K562 (cell line): Measurements from ENCODE around the gene RPS6KA4. TPM values are rescaled to one million over a fixed set of nuclear protein-coding genes. Genes with fewer than 3 reads are reported as not detected.

Experiments used
- ATAC-seq: fragments of 200-7000 bp; cut with Tn5 transposase; 3 replicates; pipeline ENCODE4 v1.9.1; 2020; ENCODE audit warnings: moderate library complexity
- BruUV-seq: library from RNA; stranded (reverse); fragments of 400-500 nt; replicated peaks from 2 replicates; lab custom pipeline; 2021; lab: Mats Ljungman, UMichigan
- CTCF ChIA-PET: fragments of 300-600 bp; formaldehyde crosslinking; extraction: SDS; loops from one replicate; lab custom pipeline; 2021; ENCODE audit warnings: low intra/inter-chr PET ratio; lab: Yijun Ruan, JAX
- POLR2A ChIA-PET: fragments of 300-600, 350-650 bp; sonication (Branson Sonifier 250); formaldehyde crosslinking; extraction: SDS; loops from one replicate; lab custom pipeline; 2021; ENCODE audit warnings: antibody characterized with exemption, inconsistent platforms; lab: Yijun Ruan, JAX
- DNase-seq, 4 experiments: peaks; one replicate each; pipeline versions ENCODE4 v3.0.0 to v3.0.0-alpha.2; 2011 to 2018; ENCODE audit warnings: low spot score in 3 of 4, mixed read lengths in 3 of 4; ENCODE audit errors: extremely low read depth in 1 of 4
- FAIRE-seq: peaks from 2 replicates; lab custom pipeline; 2011; peaks lifted over from hg19 to GRCh38; lab: Jason Lieb, UNC
- H2AFZ ChIP-seq: 2 replicates; pipeline ENCODE4 v1.6.0; 2011; ENCODE audit warnings: low read depth, low read length, control low read depth, inconsistent platforms
- H3K27ac ChIP-seq: fragments of 200-600 bp; 3 replicates; pipeline ENCODE4 v1.8.0; 2011; ENCODE audit warnings: low read depth, mild to moderate bottlenecking, control low read depth, inconsistent platforms, low read length, moderate library complexity, mixed read lengths; ENCODE audit errors: extremely low read depth
- H3K27me3 ChIP-seq, 2 experiments: fragments of 300-600 bp in 1 of 2; 2 replicates in 1 of 2; 3 replicates in 1 of 2; pipeline versions ENCODE4 v1.6.0 to v1.8.0; 2011; ENCODE audit warnings: inconsistent platforms in 2 of 2, low read length in 2 of 2, mild to moderate bottlenecking in 1 of 2, mixed read lengths in 1 of 2, moderate library complexity in 1 of 2; ENCODE audit not compliant: control insufficient read depth in 2 of 2, insufficient read depth in 2 of 2
- H3K36me3 ChIP-seq: fragments of 300-600 bp; 3 replicates; pipeline ENCODE4 v1.8.0; 2011; ENCODE audit warnings: mild to moderate bottlenecking, low read length, inconsistent platforms; ENCODE audit not compliant: control insufficient read depth, insufficient read depth
- H3K4me1 ChIP-seq, 2 experiments: fragments of 200-600 bp in 1 of 2; replicated peaks in 1 of 2; 2 replicates in 1 of 2; 3 replicates in 1 of 2; pipeline versions ENCODE4 v1.5.1 to v1.8.0; 2011; ENCODE audit warnings: inconsistent platforms in 2 of 2, low read length in 2 of 2, mild to moderate bottlenecking in 1 of 2, mixed read lengths in 1 of 2, moderate library complexity in 1 of 2; ENCODE audit not compliant: control insufficient read depth in 2 of 2, insufficient read depth in 2 of 2
- H3K4me2 ChIP-seq: 2 replicates; pipeline ENCODE4 v1.6.1; 2011; ENCODE audit warnings: low read length, control low read depth, inconsistent platforms, mixed read lengths; ENCODE audit not compliant: insufficient read depth
- H3K4me3 ChIP-seq: fragments of 200-600 bp; sonication (generic), shearing (Covaris generic); 2 replicates; pipeline ENCODE4 v1.5.1; 2016; ENCODE audit warnings: control low read depth, inconsistent platforms
- H3K79me2 ChIP-seq: fragments of 200-600 bp; 3 replicates; pipeline ENCODE4 v1.8.0; 2011; ENCODE audit warnings: low read length, inconsistent platforms; ENCODE audit not compliant: control insufficient read depth, insufficient read depth
- H3K9ac ChIP-seq, 2 experiments: 2 replicates each; pipeline versions ENCODE4 v1.6.0 to v1.6.1; 2011; ENCODE audit warnings: low read depth in 2 of 2, low read length in 2 of 2, control low read depth in 1 of 2, inconsistent platforms in 1 of 2, mild to moderate bottlenecking in 1 of 2, mixed read lengths in 1 of 2; ENCODE audit not compliant: insufficient read depth in 1 of 2
- H3K9me1 ChIP-seq: one replicate; pipeline ENCODE4 v1.6.0; 2011; ENCODE audit warnings: inconsistent platforms, mild to moderate bottlenecking, low read length, moderate library complexity; ENCODE audit not compliant: control insufficient read depth, insufficient read depth
- H3K9me3 ChIP-seq: replicated peaks from 2 replicates; pipeline ENCODE4 v1.5.1; 2011; ENCODE audit warnings: low read depth, low read length, inconsistent platforms; ENCODE audit not compliant: control insufficient read depth, insufficient read depth
- H4K20me1 ChIP-seq: replicated peaks from 2 replicates; pipeline ENCODE4 v1.6.1; 2011; ENCODE audit warnings: low read length, inconsistent platforms, mixed read lengths; ENCODE audit not compliant: control insufficient read depth, insufficient read depth
- CTBP1 ChIP-seq: fragments of 450-650 bp; IDR thresholded peaks from 2 replicates; pipeline ENCODE4 v1.6.1; 2016; ENCODE audit warnings: borderline replicate concordance
- KAT7 ChIP-seq: sonication (generic); formaldehyde crosslinking; IDR thresholded peaks from 2 replicates; pipeline ENCODE4 v1.8.0; 2022; ENCODE audit warnings: missing genetic modification reagents, mild to moderate bottlenecking, borderline replicate concordance
- LCOR ChIP-seq: sonication (generic); formaldehyde crosslinking; IDR thresholded peaks from 2 replicates; pipeline ENCODE4 v1.8.0; 2022; ENCODE audit warnings: mild to moderate bottlenecking, missing genetic modification reagents
- MAFK ChIP-seq: IDR thresholded peaks from 2 replicates; pipeline ENCODE4 v1.6.1; 2011; ENCODE audit warnings: low read length, improper control_type of control experiment
- MEF2D ChIP-seq: conservative IDR thresholded peaks from 2 replicates; pipeline ENCODE4 v1.6.1; 2016; ENCODE audit warnings: low read depth, missing genetic modification characterization, missing compliant biosample characterization
- NCOA6 ChIP-seq: fragments of 450-650 bp; IDR thresholded peaks from 2 replicates; pipeline ENCODE4 v1.6.1; 2017; ENCODE audit warnings: mild to moderate bottlenecking
- NEUROD1 ChIP-seq: fragments of 150-350 bp; IDR thresholded peaks from 2 replicates; pipeline ENCODE4 v1.6.1; 2014; ENCODE audit warnings: borderline replicate concordance, low read length, low read depth; ENCODE audit not compliant: partially characterized antibody
- RBM22 ChIP-seq: fragments of 200-400 bp; formaldehyde crosslinking; IDR thresholded peaks from 2 replicates; pipeline ENCODE4 v1.6.1; 2018; ENCODE audit warnings: low read length, low read depth; ENCODE audit not compliant: poor library complexity, severe bottlenecking
- ZNF263 ChIP-seq: sonication (generic); formaldehyde crosslinking; IDR thresholded peaks from 2 replicates; pipeline ENCODE4 v1.8.0; 2022; ENCODE audit warnings: mild to moderate bottlenecking, missing genetic modification reagents, borderline replicate concordance
- WGBS: fragments of 100-300 bp; shearing (Covaris generic); methylation state at CpG from one replicate; pipeline ENCODE4 v1.1.6; 2016; ENCODE audit warnings: low coverage, mixed read lengths; ENCODE audit not compliant: insufficient coverage; ENCODE audit errors: missing lambda C conversion rate; 5-methylcytosine and 5-hydroxymethylcytosine counted together
- in situ Hi-C: fragments of 300-500 bp; cut with MboI; formaldehyde crosslinking; loops from 4 replicates; pipeline ENCODE4 v1.15.0; 2018; ENCODE audit warnings: inconsistent platforms, mixed read lengths
- intact Hi-C: fragments of 100-400 bp; cut with micrococcal nuclease; formaldehyde crosslinking; loops from 2 replicates; pipeline ENCODE4 v1.14.2; 2022
- polyA plus RNA-seq, 8 experiments: library from polyadenylated mRNA; depleted of rRNA in 4 of 8; stranded (reverse) in 5 of 8; unstranded in 3 of 8; fragments of >200 nt; fragmentation: Nextera tagmentation in 2 of 8; fragmentation: Illumina TruSeq in 1 of 8; extraction: Ambion mirVana in 2 of 8; extraction: Trizol in 1 of 8; gene quantifications; 2 replicates each; pipeline versions ENCODE4 v1.2.1 to v1.2.3, GENCODE V29; 2011 to 2014; ENCODE audit warnings: inconsistent platforms in 1 of 8, missing spikeins in 1 of 8
- total RNA-seq, 7 experiments: library from RNA; depleted of rRNA in 6 of 7; stranded (reverse); fragments of >200 nt in 6 of 7; fragmentation: Illumina TruSeq in 2 of 7; extraction: Trizol in 2 of 7; gene quantifications; 2 replicates each; pipeline versions ENCODE4 v1.2.1 to v1.2.3, GENCODE V29; 2011 to 2021; ENCODE audit warnings: low replicate concordance in 1 of 7
- TF ChIP-seq, protein P1 (sequence below): fragments of 450-650 bp; IDR thresholded peaks from 2 replicates; pipeline ENCODE4 v1.6.1; 2018; ENCODE audit not compliant: partially characterized antibody
- TF ChIP-seq, protein P2 (sequence below): fragments of 450-650 bp; IDR thresholded peaks from 2 replicates; pipeline ENCODE4 v1.6.1; 2016
- TF ChIP-seq, protein P3 (sequence below): fragments of 450-650 bp; IDR thresholded peaks from 2 replicates; pipeline ENCODE4 v1.6.1; 2016; ENCODE audit warnings: low read depth, mild to moderate bottlenecking, moderate library complexity
- TF ChIP-seq, protein P4 (sequence below), 2 experiments: fragments of 200-800 bp in 1 of 2; sonication (Bioruptor generic) in 1 of 2; sonication (generic) in 1 of 2; formaldehyde crosslinking in 1 of 2; IDR thresholded peaks in 1 of 2; conservative IDR thresholded peaks in 1 of 2; 2 replicates each; pipeline versions ENCODE4 v1.5.0 to v1.6.1; 2016 to 2020; ENCODE audit warnings: missing compliant biosample characterization in 1 of 2, missing genetic modification characterization in 1 of 2, missing genetic modification reagents in 1 of 2

Gene RPS6KA4
- total and polyA plus RNA-seq, 9 of the 15 experiments (the other 6 are each of a cell fraction or from before 2014, with no cell fraction given): 0.15 to 23.8 (median 9.8) TPM

DNA sequence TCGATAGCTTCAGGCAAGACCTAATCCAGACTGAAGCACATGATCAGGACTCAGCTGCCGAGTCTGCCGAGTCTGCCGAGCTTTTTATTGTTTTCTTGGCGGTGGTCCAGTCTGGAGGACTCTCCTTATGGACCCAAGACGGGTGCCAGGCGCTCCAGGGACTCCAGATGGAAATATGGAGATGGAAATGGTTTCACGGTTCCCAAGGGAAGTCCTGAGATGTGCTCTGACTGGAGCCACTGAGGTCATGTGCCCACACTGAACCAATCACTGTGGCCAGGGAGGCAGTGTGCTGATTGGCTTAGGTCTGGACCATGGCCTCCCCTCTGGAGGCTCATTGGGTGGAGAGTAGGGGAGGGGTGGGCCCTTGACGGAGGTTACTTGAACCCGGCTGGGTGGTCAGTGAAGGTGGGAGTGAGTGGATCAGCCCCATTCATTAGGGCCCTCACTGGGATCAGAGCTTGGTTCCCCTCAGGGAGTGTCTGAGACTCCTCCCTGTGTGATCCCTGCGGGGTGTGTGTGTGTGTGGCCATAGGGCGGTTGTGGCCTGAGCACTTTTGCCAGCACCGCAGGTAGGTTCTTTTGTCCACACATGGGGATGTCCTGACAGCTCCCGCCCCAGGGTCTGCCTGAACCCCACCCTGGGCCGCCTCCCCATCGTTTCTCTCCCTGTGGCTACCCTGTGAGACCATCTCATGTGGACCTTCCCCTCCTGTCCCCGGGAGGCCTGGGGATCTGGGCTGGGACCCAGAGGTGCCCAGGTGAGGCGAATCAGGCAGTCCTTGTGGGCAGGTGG lies 14.0 kb downstream of the RPS6KA4 start:
- H3K9me1 ChIP-seq: no peaks in the 10 kb centered on the region
- peak overlapping the region; percentile 51 to 88 for H3K9ac ChIP-seq
- ATAC-seq (peak; percentile 100), DNase-seq (peak; percentile 89 to 95 (median 92)), FAIRE-seq (peak; percentile 99)
- CTCF ChIA-PET: no interaction called here
- H3K4me2 ChIP-seq: peak overlapping the region; percentile 85
- no peaks in the 10 kb centered on the region; a peak in 1 of 5 replicates for H3K27me3 ChIP-seq
- in situ Hi-C loops (no loop called here), intact Hi-C loops (no loop called here)
- H4K20me1 ChIP-seq: no peaks in the 10 kb centered on the region
- no peaks in the 10 kb centered on the region for H3K79me2 ChIP-seq
- H3K27ac ChIP-seq: peak overlapping the region; percentile 27; the same call in 1 of the 3 replicates
- peaks cover 0 to 26% of the 10 kb centered on the region in 2 experiments; a peak in 2 of 5 replicates for H3K4me1 ChIP-seq
- H3K36me3 ChIP-seq: peaks cover 23% of the 10 kb centered on the region; the same call in 1 of the 3 replicates
- WGBS: 14% methylated on average over 17 of the region's 18 CpGs
- H3K4me3 ChIP-seq: peak overlapping the region; percentile 41
- no TSS peak for BruUV-seq
- H2AFZ ChIP-seq: peak overlapping the region; percentile 91
- H3K9me3 ChIP-seq: no peaks in the 10 kb centered on the region; the same call in 1 of the 2 replicates
- POLR2A ChIA-PET: interaction anchor here (0.6 to 1.3 kb wide), 7 partner anchors 8 to 379 kb away, joined by 3 to 6 read pairs (median 4); no protein-coding TSS in a partner anchor
- peak; percentile 63 for TF ChIP-seq NEUROD1
- 0 out of 2 replicates have a peak, but pooled peaks have one; percentile 27 for TF ChIP-seq CTBP1
- TF ChIP-seq RBM22: no peak
- TF ChIP-seq, protein P1, sequence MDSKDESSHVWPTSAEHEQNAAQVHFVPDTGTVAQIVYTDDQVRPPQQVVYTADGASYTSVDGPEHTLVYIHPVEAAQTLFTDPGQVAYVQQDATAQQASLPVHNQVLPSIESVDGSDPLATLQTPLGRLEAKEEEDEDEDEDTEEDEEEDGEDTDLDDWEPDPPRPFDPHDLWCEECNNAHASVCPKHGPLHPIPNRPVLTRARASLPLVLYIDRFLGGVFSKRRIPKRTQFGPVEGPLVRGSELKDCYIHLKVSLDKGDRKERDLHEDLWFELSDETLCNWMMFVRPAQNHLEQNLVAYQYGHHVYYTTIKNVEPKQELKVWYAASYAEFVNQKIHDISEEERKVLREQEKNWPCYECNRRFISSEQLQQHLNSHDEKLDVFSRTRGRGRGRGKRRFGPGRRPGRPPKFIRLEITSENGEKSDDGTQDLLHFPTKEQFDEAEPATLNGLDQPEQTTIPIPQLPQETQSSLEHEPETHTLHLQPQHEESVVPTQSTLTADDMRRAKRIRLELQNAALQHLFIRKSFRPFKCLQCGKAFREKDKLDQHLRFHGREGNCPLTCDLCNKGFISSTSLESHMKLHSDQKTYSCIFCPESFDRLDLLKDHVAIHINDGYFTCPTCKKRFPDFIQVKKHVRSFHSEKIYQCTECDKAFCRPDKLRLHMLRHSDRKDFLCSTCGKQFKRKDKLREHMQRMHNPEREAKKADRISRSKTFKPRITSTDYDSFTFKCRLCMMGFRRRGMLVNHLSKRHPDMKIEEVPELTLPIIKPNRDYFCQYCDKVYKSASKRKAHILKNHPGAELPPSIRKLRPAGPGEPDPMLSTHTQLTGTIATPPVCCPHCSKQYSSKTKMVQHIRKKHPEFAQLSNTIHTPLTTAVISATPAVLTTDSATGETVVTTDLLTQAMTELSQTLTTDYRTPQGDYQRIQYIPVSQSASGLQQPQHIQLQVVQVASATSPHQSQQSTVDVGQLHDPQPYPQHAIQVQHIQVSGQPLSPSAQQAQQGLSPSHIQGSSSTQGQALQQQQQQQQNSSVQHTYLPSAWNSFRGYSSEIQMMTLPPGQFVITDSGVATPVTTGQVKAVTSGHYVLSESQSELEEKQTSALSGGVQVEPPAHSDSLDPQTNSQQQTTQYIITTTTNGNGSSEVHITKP: peak; percentile 38
- no peak for TF ChIP-seq NCOA6
- no peak for TF ChIP-seq KAT7
- TF ChIP-seq MAFK: no peak
- TF ChIP-seq, protein P2, sequence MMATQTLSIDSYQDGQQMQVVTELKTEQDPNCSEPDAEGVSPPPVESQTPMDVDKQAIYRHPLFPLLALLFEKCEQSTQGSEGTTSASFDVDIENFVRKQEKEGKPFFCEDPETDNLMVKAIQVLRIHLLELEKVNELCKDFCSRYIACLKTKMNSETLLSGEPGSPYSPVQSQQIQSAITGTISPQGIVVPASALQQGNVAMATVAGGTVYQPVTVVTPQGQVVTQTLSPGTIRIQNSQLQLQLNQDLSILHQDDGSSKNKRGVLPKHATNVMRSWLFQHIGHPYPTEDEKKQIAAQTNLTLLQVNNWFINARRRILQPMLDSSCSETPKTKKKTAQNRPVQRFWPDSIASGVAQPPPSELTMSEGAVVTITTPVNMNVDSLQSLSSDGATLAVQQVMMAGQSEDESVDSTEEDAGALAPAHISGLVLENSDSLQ: no peak; the same call in 1 of the 2 replicates
- TF ChIP-seq MEF2D (tag): no peak
- TF ChIP-seq, protein P3, sequence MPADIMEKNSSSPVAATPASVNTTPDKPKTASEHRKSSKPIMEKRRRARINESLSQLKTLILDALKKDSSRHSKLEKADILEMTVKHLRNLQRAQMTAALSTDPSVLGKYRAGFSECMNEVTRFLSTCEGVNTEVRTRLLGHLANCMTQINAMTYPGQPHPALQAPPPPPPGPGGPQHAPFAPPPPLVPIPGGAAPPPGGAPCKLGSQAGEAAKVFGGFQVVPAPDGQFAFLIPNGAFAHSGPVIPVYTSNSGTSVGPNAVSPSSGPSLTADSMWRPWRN: no peak
- TF ChIP-seq, protein P4, sequence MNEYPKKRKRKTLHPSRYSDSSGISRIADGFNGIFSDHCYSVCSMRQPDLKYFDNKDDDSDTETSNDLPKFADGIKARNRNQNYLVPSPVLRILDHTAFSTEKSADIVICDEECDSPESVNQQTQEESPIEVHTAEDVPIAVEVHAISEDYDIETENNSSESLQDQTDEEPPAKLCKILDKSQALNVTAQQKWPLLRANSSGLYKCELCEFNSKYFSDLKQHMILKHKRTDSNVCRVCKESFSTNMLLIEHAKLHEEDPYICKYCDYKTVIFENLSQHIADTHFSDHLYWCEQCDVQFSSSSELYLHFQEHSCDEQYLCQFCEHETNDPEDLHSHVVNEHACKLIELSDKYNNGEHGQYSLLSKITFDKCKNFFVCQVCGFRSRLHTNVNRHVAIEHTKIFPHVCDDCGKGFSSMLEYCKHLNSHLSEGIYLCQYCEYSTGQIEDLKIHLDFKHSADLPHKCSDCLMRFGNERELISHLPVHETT (CRISPR knock-in tag; conservative IDR thresholded peaks at IDR 0.05 in 1 of 2, IDR thresholded peaks at IDR 0.05 in 1 of 2): no peak
- no peak for TF ChIP-seq LCOR
- 0 out of 2 replicates have a peak, but pooled peaks have one; percentile 52 for TF ChIP-seq ZNF263
